Smooth muscle cell (in vitro differentiated cells): ENCODE data around the gene NAPB. TPM values are rescaled to one million over a fixed set of nuclear protein-coding genes. Genes with fewer than 3 reads are reported as not detected.
A peak's percentile ranks its signal among the peaks of the same experiment; 100 is the strongest.

ENCODE experiments used
- DNase-seq: peaks from one replicate; lab custom pipeline; 2025; ENCODE audit not compliant: unreplicated experiment; lab: John Stamatoyannopoulos, UW
- H2AFZ ChIP-seq: fragments of 200-600 bp; sonication (generic); 2 replicates; pipeline ENCODE4 v1.6.0; 2016; ENCODE audit warnings: antibody characterized with exemption, low read depth, mild to moderate bottlenecking
- H3F3A ChIP-seq: fragments of 200-600 bp; sonication (generic); 2 replicates; pipeline ENCODE4 v1.6.0; 2017; ENCODE audit warnings: antibody characterized with exemption, low read depth
- H3K27ac ChIP-seq: fragments of 200-600 bp; sonication (generic); 2 replicates; pipeline ENCODE4 v1.5.1; 2016; ENCODE audit warnings: low read depth, mild to moderate bottlenecking
- H3K27me3 ChIP-seq: fragments of 200-600 bp; sonication (generic); 2 replicates; pipeline ENCODE4 v1.6.1; 2016; ENCODE audit warnings: low read depth, mild to moderate bottlenecking
- H3K36me3 ChIP-seq: fragments of 200-600 bp; sonication (generic); 2 replicates; pipeline ENCODE4 v1.5.1; 2016; ENCODE audit warnings: low read depth
- H3K4me1 ChIP-seq: fragments of 200-600 bp; sonication (generic); 2 replicates; pipeline ENCODE4 v1.5.1; 2016; ENCODE audit warnings: low read depth
- H3K4me2 ChIP-seq: fragments of 200-600 bp; sonication (generic); 2 replicates; pipeline ENCODE4 v1.6.0; 2016; ENCODE audit warnings: mild to moderate bottlenecking
- H3K4me3 ChIP-seq: fragments of 200-600 bp; sonication (generic); 2 replicates; pipeline ENCODE4 v1.5.1; 2016; ENCODE audit warnings: mild to moderate bottlenecking
- H3K79me2 ChIP-seq: fragments of 200-600 bp; sonication (generic); 2 replicates; pipeline ENCODE4 v1.6.0; 2016; ENCODE audit warnings: low read depth, mild to moderate bottlenecking
- H3K9ac ChIP-seq: fragments of 200-600 bp; sonication (generic); 2 replicates; pipeline ENCODE4 v1.6.0; 2016; ENCODE audit warnings: low read depth
- H3K9me3 ChIP-seq: fragments of 200-600 bp; sonication (generic); replicated peaks from 2 replicates; pipeline ENCODE4 v1.5.1; 2016; ENCODE audit warnings: low read depth
- H4K20me1 ChIP-seq: fragments of 200-600 bp; sonication (generic); 2 replicates; pipeline ENCODE4 v1.6.0; 2016; ENCODE audit warnings: low read depth
- CTCF ChIP-seq: fragments of 200-600 bp; sonication (generic); IDR thresholded peaks from 2 replicates; pipeline ENCODE4 v1.5.1; 2017; ENCODE audit warnings: borderline replicate concordance, mild to moderate bottlenecking, antibody characterized with exemption; ENCODE audit not compliant: insufficient read depth, poor library complexity, severe bottlenecking
- WGBS: methylation state at CpG from one replicate; pipeline ENCODE4 v1.1.7; 2016; ENCODE audit warnings: low lambda C conversion rate; 5-methylcytosine and 5-hydroxymethylcytosine counted together
- polyA plus RNA-seq: library from polyadenylated mRNA; unstranded; fragments of >200 nt; fragmentation: Nextera tagmentation; extraction: Ambion mirVana; gene quantifications from 2 replicates; pipeline ENCODE4 v1.2.1, GENCODE V29; 2016
- total RNA-seq: library from RNA; depleted of rRNA; stranded (reverse); fragments of >200 nt; gene quantifications from 2 replicates; pipeline ENCODE4 v1.2.3, GENCODE V29; 2014

The NAPB gene
- total and polyA plus RNA-seq, 2 experiments from 2014 or later: 0.65 to 11.4 TPM

- no peak overlapping the region for H3K9ac ChIP-seq
- H3K27me3 ChIP-seq: no peaks in the 10 kb centered on the region
- H3K4me1 ChIP-seq: no peaks in the 10 kb centered on the region
- no peaks in the 10 kb centered on the region for H3K79me2 ChIP-seq
- no peak overlapping the region for H3K4me2 ChIP-seq
- H3F3A ChIP-seq: no peaks in the 10 kb centered on the region
- WGBS: 96% methylated on average over 1 of the region's 1 CpG
- no peak for DNase-seq
- H4K20me1 ChIP-seq: no peaks in the 10 kb centered on the region
- no peaks in the 10 kb centered on the region for H3K9me3 ChIP-seq
- no peak for TF ChIP-seq CTCF
- H3K36me3 ChIP-seq: no peaks in the 10 kb centered on the region
- no peak overlapping the region for H2AFZ ChIP-seq
- H3K4me3 ChIP-seq: no peak overlapping the region
- H3K27ac ChIP-seq: no peak overlapping the region
These were observed 29.6 kb upstream of the NAPB start for GRCh38 chr20:23450877-23451276.

GRCh38 chr20:23449421-23449820 is 28.1 kb upstream of the NAPB start:
- Histone ChIP-seq H3K9ac (no peak overlapping the region), H4K20me1 (no peaks in the 10 kb centered on the region), H3K4me2 (no peak overlapping the region), H2AFZ (no peak overlapping the region), H3K4me1 (no peaks in the 10 kb centered on the region), H3K9me3 (no peaks in the 10 kb centered on the region), H3K36me3 (no peaks in the 10 kb centered on the region), H3K27ac (no peak overlapping the region), H3K27me3 (no peaks in the 10 kb centered on the region), H3F3A (no peaks in the 10 kb centered on the region), H3K79me2 (no peaks in the 10 kb centered on the region), H3K4me3 (no peak overlapping the region)
- WGBS: 73% methylated on average over 3 of the region's 3 CpGs
- TF ChIP-seq CTCF: no peak
- no peak for DNase-seq

GRCh38 chr20:23448167-23448566 is 26.9 kb upstream of the NAPB start:
- H3K9ac ChIP-seq: no peak overlapping the region
- H4K20me1 ChIP-seq: no peaks in the 10 kb centered on the region
- no peaks in the 10 kb centered on the region for H3K4me1 ChIP-seq
- H3K27me3 ChIP-seq: no peaks in the 10 kb centered on the region
- no peaks in the 10 kb centered on the region for H3F3A ChIP-seq
- DNase-seq: no peak
- no peaks in the 10 kb centered on the region for H3K9me3 ChIP-seq
- no peaks in the 10 kb centered on the region for H3K79me2 ChIP-seq
- H3K4me2 ChIP-seq: no peak overlapping the region
- TF ChIP-seq CTCF: no peak
- H3K27ac ChIP-seq: no peak overlapping the region
- H3K36me3 ChIP-seq: no peaks in the 10 kb centered on the region
- WGBS: 98% methylated on average over 5 of the region's 5 CpGs
- no peak overlapping the region for H3K4me3 ChIP-seq
- H2AFZ ChIP-seq: no peak overlapping the region

- no peaks in the 10 kb centered on the region for H3K79me2 ChIP-seq
- peak; percentile 49 for TF ChIP-seq CTCF
- H3F3A ChIP-seq: no peaks in the 10 kb centered on the region
- peak overlapping the region; percentile 11 for H3K4me2 ChIP-seq
- H3K27ac ChIP-seq: peak overlapping the region; percentile 69
- no peak overlapping the region for H3K4me3 ChIP-seq
- WGBS: 38% methylated on average over 8 of the region's 8 CpGs
- no peak overlapping the region for H2AFZ ChIP-seq
- H3K27me3 ChIP-seq: no peaks in the 10 kb centered on the region
- H3K9me3 ChIP-seq: no peaks in the 10 kb centered on the region
- H4K20me1 ChIP-seq: no peaks in the 10 kb centered on the region
- H3K4me1 ChIP-seq: no peaks in the 10 kb centered on the region
- no peak overlapping the region for H3K9ac ChIP-seq
- no peak for DNase-seq
- no peaks in the 10 kb centered on the region for H3K36me3 ChIP-seq
These were observed 25.2 kb upstream of the NAPB start for GRCh38 chr20:23446505-23446904.
